ENCODE data around the gene CTTNBP2.

CTTNBP2 gene

DNA sequence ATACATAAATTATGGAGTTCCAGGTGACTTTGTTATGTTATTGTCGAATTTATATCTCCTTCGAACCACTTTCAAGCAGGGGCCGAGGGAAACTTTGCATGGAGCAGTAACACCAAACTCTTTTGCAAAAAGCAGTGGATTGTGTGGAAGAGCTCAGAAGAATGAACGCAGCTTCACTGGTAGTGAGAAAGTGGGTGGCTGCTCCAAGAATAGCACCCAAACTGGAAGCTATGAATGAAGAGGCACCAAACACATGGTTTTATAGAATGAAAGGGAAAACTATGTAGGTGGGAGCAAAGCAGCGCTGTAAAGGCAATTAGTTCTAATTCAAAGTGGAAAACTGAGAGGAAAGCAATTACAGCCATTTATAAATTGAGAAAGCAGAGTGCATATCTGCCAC lies 67.2 kb downstream of the CTTNBP2 start:
- DNase-seq (ENCODE audit: low read depth): no peak
- TF ChIP-seq, protein P1, sequence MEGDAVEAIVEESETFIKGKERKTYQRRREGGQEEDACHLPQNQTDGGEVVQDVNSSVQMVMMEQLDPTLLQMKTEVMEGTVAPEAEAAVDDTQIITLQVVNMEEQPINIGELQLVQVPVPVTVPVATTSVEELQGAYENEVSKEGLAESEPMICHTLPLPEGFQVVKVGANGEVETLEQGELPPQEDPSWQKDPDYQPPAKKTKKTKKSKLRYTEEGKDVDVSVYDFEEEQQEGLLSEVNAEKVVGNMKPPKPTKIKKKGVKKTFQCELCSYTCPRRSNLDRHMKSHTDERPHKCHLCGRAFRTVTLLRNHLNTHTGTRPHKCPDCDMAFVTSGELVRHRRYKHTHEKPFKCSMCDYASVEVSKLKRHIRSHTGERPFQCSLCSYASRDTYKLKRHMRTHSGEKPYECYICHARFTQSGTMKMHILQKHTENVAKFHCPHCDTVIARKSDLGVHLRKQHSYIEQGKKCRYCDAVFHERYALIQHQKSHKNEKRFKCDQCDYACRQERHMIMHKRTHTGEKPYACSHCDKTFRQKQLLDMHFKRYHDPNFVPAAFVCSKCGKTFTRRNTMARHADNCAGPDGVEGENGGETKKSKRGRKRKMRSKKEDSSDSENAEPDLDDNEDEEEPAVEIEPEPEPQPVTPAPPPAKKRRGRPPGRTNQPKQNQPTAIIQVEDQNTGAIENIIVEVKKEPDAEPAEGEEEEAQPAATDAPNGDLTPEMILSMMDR (conservative IDR thresholded peaks at IDR 0.05; ENCODE audit: control insufficient read depth, insufficient read depth, low read depth, low read length): no peak
- no peak overlapping the region for H3K4me3 ChIP-seq (ENCODE audit: control insufficient read depth, low read depth, low read length)

DNA sequence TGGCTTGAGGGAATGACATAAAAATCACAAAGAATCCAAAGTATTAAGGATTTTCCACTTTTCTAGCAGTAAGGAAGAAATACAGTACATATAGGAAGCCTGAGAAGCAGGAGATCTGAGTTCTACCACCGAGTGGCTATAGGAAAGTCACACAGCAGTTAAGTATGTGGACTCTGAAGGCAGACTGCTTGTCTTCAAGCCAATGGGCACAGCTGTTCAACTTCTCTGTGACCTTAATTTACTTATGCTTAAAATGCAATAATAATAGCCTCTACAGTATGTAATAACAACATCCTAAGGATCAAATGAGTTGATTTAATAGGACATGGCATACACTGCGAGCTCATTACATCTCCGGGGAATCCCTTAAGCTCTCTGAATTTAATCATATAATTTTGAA lies 68.0 kb downstream of the CTTNBP2 start:
- TF ChIP-seq, protein P1 (conservative IDR thresholded peaks at IDR 0.05; ENCODE audit: control insufficient read depth, insufficient read depth, low read depth, low read length): no peak
- H3K4me3 ChIP-seq (ENCODE audit: control insufficient read depth, low read depth, low read length): no peak overlapping the region
- no peak for DNase-seq (ENCODE audit: low read depth)

DNA sequence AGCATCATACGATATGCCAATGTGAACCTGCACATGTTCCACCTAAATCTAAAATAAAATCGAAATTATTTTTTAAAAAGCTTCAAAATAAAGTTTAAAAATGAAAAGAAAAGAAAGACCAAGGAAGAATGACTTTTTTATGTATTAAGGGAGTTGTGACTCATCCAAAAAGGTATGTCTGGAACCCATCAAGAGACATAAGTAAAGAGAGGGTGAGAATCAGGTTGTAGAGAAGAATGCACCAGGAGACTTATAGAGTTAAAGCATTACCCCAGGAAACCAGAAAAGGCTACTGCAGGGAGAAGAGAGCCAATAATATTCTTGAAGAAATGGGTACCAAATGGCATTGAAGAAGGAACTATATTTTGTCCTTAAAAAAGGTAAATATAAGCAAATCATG lies 69.8 kb downstream of the CTTNBP2 start:
- TF ChIP-seq, protein P1 (conservative IDR thresholded peaks at IDR 0.05; ENCODE audit: control insufficient read depth, insufficient read depth, low read depth, low read length): no peak
- DNase-seq (ENCODE audit: low read depth): no peak
- H3K4me3 ChIP-seq (ENCODE audit: control insufficient read depth, low read depth, low read length): no peak overlapping the region

DNA sequence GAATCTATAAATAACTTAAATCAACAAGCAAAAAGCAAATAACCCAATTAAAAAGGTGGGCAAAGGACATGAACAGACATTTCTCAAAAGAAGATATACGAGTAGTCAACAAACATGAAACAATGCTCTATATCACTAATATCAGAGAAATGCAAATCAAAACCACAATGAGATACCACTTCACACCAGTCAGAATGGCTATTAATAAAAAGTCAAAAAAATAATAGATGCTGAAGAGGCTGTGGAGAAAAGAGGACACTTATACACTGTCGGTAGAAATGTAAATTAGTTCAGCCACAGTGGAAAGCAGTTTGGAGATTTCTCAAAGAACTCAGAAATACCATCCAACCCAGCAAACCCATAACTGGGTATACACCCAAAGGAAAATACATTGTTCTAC lies 70.6 kb downstream of the CTTNBP2 start:
- TF ChIP-seq, protein P1 (conservative IDR thresholded peaks at IDR 0.05; ENCODE audit: control insufficient read depth, insufficient read depth, low read depth, low read length): no peak
- H3K4me3 ChIP-seq (ENCODE audit: control insufficient read depth, low read depth, low read length): no peak overlapping the region
- DNase-seq (ENCODE audit: low read depth): no peak

DNA sequence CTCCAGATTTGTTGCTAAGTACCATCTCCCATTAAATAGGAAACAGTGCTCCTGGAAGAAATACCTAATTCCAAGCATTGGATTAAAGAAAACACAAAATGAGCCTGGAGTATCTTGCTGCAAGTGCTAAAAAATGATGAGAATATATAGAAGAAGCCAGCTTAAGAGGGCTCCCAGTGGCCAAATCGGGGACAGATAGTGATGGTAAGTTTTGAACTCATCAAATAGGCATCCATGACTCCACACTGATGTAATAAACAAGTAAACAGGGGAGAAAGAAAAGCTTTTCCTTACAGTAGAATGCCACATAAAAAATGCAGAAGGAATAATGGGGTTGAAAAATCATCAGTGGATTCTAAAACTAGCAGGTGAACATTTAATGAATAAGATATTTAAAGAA lies 72.4 kb downstream of the CTTNBP2 start:
- DNase-seq (ENCODE audit: low read depth): no peak
- TF ChIP-seq, protein P1 (conservative IDR thresholded peaks at IDR 0.05; ENCODE audit: control insufficient read depth, insufficient read depth, low read depth, low read length): no peak
- H3K4me3 ChIP-seq (ENCODE audit: control insufficient read depth, low read depth, low read length): no peak overlapping the region

DNA sequence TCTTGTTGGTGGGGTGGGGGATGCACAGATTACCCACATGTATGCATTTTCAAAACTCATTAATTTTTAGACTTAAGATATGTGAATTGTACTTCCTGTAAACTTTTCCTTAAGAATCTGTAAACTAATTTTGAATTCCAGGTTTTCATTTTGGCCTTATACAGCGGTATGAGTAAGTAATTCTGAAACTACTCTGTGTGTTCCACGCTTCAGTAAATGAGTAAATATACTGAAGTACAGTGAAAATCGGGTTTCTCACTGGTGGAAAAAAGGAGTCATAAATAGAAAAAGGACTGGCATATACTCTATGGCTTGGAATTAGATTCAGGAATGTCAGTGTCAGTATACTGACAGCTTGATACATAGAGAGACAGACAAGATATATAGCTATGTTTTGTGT lies 72.8 kb downstream of the CTTNBP2 start:
- DNase-seq (ENCODE audit: low read depth): no peak
- TF ChIP-seq, protein P1 (conservative IDR thresholded peaks at IDR 0.05; ENCODE audit: control insufficient read depth, insufficient read depth, low read depth, low read length): no peak
- no peak overlapping the region for H3K4me3 ChIP-seq (ENCODE audit: control insufficient read depth, low read depth, low read length)

DNA sequence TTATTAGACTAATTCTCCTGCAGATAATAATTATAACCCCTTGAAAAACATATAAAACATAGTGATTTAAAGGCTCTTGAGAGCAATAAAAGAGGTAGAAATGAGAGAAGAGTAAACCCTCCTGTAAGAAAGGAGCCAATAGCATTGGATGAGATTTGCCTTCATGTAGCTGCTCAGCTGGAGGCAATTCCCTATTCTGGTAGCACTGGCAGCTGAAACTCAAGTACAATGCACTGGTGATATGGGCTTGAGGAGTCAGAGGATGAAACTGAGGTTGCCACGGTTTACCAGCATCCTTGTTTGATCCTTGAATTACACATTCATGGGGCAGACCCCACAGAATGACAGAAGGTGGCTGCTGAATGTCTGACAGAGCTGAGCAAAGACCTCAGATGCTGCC lies 76.4 kb downstream of the CTTNBP2 start:
- DNase-seq (ENCODE audit: low read depth): no peak
- no peak overlapping the region for H3K4me3 ChIP-seq (ENCODE audit: control insufficient read depth, low read depth, low read length)
- TF ChIP-seq, protein P1 (conservative IDR thresholded peaks at IDR 0.05; ENCODE audit: control insufficient read depth, insufficient read depth, low read depth, low read length): no peak
